ENCODE measurements around the gene NTPCR. TPM values are rescaled to one million over a fixed set of nuclear protein-coding genes. Genes with fewer than 3 reads are reported as not detected.
"Not testable (repeated sequence)": the region's sequence is repeated elsewhere in the genome, so short reads cannot be mapped to it uniquely, and the experiment has no call there.

NTPCR gene
- total RNA-seq, 1 donor from 2014 or later = 51.0 TPM

GRCh38 chr1:232911027-232911599, 39.3 kb upstream of the NTPCR start:
- no peak overlapping the region for H3K4me3 ChIP-seq (ENCODE audit: low read depth, low read length)
- DNase-seq (ENCODE audit: low read depth) = no peak
- H3K36me3 ChIP-seq (ENCODE audit: control insufficient read depth, insufficient read depth, low read length) = no peaks in the 10 kb centered on the region
- TF ChIP-seq CTCF (IDR thresholded peaks at IDR 0.05; ENCODE audit: insufficient read depth, low read length, poor library complexity, severe bottlenecking) = no peak
- H3K27me3 ChIP-seq (ENCODE audit: control insufficient read depth, insufficient read depth, low read length) = no peaks in the 10 kb centered on the region

GRCh38 chr1:232912845-232913580, 37.4 kb upstream of the NTPCR start:
- TF ChIP-seq CTCF (IDR thresholded peaks at IDR 0.05; ENCODE audit: insufficient read depth, low read length, poor library complexity, severe bottlenecking) = no peak
- Histone ChIP-seq H3K27me3 (ENCODE audit: control insufficient read depth, insufficient read depth, low read length) (no peaks in the 10 kb centered on the region), H3K36me3 (ENCODE audit: control insufficient read depth, insufficient read depth, low read length) (no peaks in the 10 kb centered on the region), H3K4me3 (ENCODE audit: low read depth, low read length) (no peak overlapping the region)
- no peak for DNase-seq (ENCODE audit: low read depth)

- H3K36me3 ChIP-seq (ENCODE audit: control insufficient read depth, insufficient read depth, low read length); H3K27me3 ChIP-seq (ENCODE audit: control insufficient read depth, insufficient read depth, low read length); H3K4me3 ChIP-seq (ENCODE audit: low read depth, low read length); DNase-seq (ENCODE audit: low read depth): not testable (repeated sequence)
Observed at GRCh38 chr1:232914271-232914670, 36.1 kb upstream of the NTPCR start.

GRCh38 chr1:232915212-232915611, 35.2 kb upstream of the NTPCR start:
- Histone ChIP-seq H3K4me3 (ENCODE audit: low read depth, low read length) (no peak overlapping the region), H3K36me3 (ENCODE audit: control insufficient read depth, insufficient read depth, low read length) (no peaks in the 10 kb centered on the region), H3K27me3 (ENCODE audit: control insufficient read depth, insufficient read depth, low read length) (no peaks in the 10 kb centered on the region)
- no peak for DNase-seq (ENCODE audit: low read depth)
- TF ChIP-seq CTCF (IDR thresholded peaks at IDR 0.05; ENCODE audit: insufficient read depth, low read length, poor library complexity, severe bottlenecking) = no peak

- TF ChIP-seq CTCF (IDR thresholded peaks at IDR 0.05; ENCODE audit: insufficient read depth, low read length, poor library complexity, severe bottlenecking) = no peak
- H3K36me3 ChIP-seq (ENCODE audit: control insufficient read depth, insufficient read depth, low read length) = no peaks in the 10 kb centered on the region
- DNase-seq (ENCODE audit: low read depth) = no peak
- no peak overlapping the region for H3K4me3 ChIP-seq (ENCODE audit: low read depth, low read length)
- H3K27me3 ChIP-seq (ENCODE audit: control insufficient read depth, insufficient read depth, low read length) = no peaks in the 10 kb centered on the region
Observed at GRCh38 chr1:232917053-232917452, 33.4 kb upstream of the NTPCR start.

- H3K36me3 ChIP-seq (ENCODE audit: control insufficient read depth, insufficient read depth, low read length) = no peaks in the 10 kb centered on the region
- no peaks in the 10 kb centered on the region for H3K27me3 ChIP-seq (ENCODE audit: control insufficient read depth, insufficient read depth, low read length)
- no peak for TF ChIP-seq CTCF (IDR thresholded peaks at IDR 0.05; ENCODE audit: insufficient read depth, low read length, poor library complexity, severe bottlenecking)
- DNase-seq (ENCODE audit: low read depth) = no peak
- H3K4me3 ChIP-seq (ENCODE audit: low read depth, low read length) = no peak overlapping the region
Observed at GRCh38 chr1:232921381-232921780, 29.0 kb upstream of the NTPCR start.
